Measurements from ENCODE around the gene SUGCT.

GRCh38 chr7:40909346-40909980 lies 774.7 kb downstream of the SUGCT start:
- TF ChIP-seq POLR2AphosphoS5 (IDR thresholded peaks at IDR 0.05; ENCODE audit: low read depth, low read length) (no peak), REST (IDR thresholded peaks at IDR 0.05; ENCODE audit: insufficient read depth in 1 of 2, low read depth in 2 of 2, low read length in 2 of 2) (no peak), TAF1 (IDR thresholded peaks at IDR 0.05; ENCODE audit: borderline replicate concordance, insufficient read depth, low read length) (no peak)
